ENCODE measurements around the gene POPDC2. TPM values are rescaled to one million over a fixed set of nuclear protein-coding genes. Genes with fewer than 3 reads are reported as not detected.
A peak's percentile ranks its signal among the peaks of the same experiment; 100 is the strongest.

Gene POPDC2
- total RNA-seq, 2 donors from 2014 or later, result 6.6 to 7.2 TPM

GRCh38 chr3:119663885-119664284, 3.5 kb upstream of the POPDC2 start:
- H3K27me3 Mint-ChIP-seq (ENCODE audit: low read depth), result no peaks in the 10 kb centered on the region
- peaks cover 7% of the 10 kb centered on the region for H3K4me1 Mint-ChIP-seq (ENCODE audit: low read depth)
- no peak overlapping the region for H3K4me3 Mint-ChIP-seq
- no peak overlapping the region for H3K27ac Mint-ChIP-seq
- no peaks in the 10 kb centered on the region for H3K9me3 Mint-ChIP-seq
- peaks cover 3 to 6% of the 10 kb centered on the region in 2 donors for H3K36me3 Mint-ChIP-seq (ENCODE audit: insufficient read depth in 2 of 2)
- no peak for DNase-seq
- no peak for ATAC-seq (replicated peaks in 1 of 2)

- Mint-ChIP-seq H3K36me3 (ENCODE audit: insufficient read depth in 2 of 2) (peaks cover 3 to 4% of the 10 kb centered on the region in 2 donors), H3K27ac (peak overlapping the region; percentile 62)
These were observed 2.4 kb upstream of the POPDC2 start for GRCh38 chr3:119662604-119663373.

GRCh38 chr3:119659606-119660291, 640 bp downstream of the POPDC2 start:
- no peak overlapping the region for H3K27ac Mint-ChIP-seq
- no peaks in the 10 kb centered on the region for H3K9me3 Mint-ChIP-seq
- DNase-seq (no peak), ATAC-seq (replicated peaks in 1 of 2) (no peak)
- H3K4me1 Mint-ChIP-seq (ENCODE audit: low read depth), result peaks cover 7% of the 10 kb centered on the region
- H3K27me3 Mint-ChIP-seq (ENCODE audit: low read depth), result no peaks in the 10 kb centered on the region
- no peaks in the 10 kb centered on the region for H3K36me3 Mint-ChIP-seq (ENCODE audit: insufficient read depth in 2 of 2)
- no peak overlapping the region for H3K4me3 Mint-ChIP-seq

More at GRCh38 chr3:119662604-119663373, 2.4 kb upstream of the POPDC2 start:
- Mint-ChIP-seq H3K4me3 (no peak overlapping the region), H3K4me1 (ENCODE audit: low read depth) (peaks cover 7% of the 10 kb centered on the region), H3K9me3 (no peaks in the 10 kb centered on the region), H3K27me3 (ENCODE audit: low read depth) (no peaks in the 10 kb centered on the region)
- ATAC-seq (replicated peaks in 1 of 2) (no peak), DNase-seq (no peak)

- H3K27ac Mint-ChIP-seq, result no peak overlapping the region
- H3K9me3 Mint-ChIP-seq, result no peaks in the 10 kb centered on the region
- H3K36me3 Mint-ChIP-seq (ENCODE audit: insufficient read depth in 2 of 2), result no peaks in the 10 kb centered on the region
- DNase-seq (no peak), ATAC-seq (replicated peaks in 1 of 2) (no peak)
- peaks cover 7% of the 10 kb centered on the region for H3K4me1 Mint-ChIP-seq (ENCODE audit: low read depth)
- H3K27me3 Mint-ChIP-seq (ENCODE audit: low read depth), result no peaks in the 10 kb centered on the region
- no peak overlapping the region for H3K4me3 Mint-ChIP-seq
These were observed 1.4 kb downstream of the POPDC2 start for GRCh38 chr3:119658994-119659393.

- Mint-ChIP-seq H3K9me3 (no peaks in the 10 kb centered on the region), H3K27me3 (ENCODE audit: low read depth) (no peaks in the 10 kb centered on the region), H3K36me3 (ENCODE audit: insufficient read depth in 2 of 2) (no peaks in the 10 kb centered on the region), H3K4me1 (ENCODE audit: low read depth) (peaks cover 7% of the 10 kb centered on the region), H3K27ac (no peak overlapping the region), H3K4me3 (no peak overlapping the region)
- DNase-seq (no peak), ATAC-seq (replicated peaks in 1 of 2) (no peak)
These were observed 2.3 kb downstream of the POPDC2 start for GRCh38 chr3:119657887-119658702.

- DNase-seq, result no peak
- H3K27ac Mint-ChIP-seq, result no peak overlapping the region
- H3K4me3 Mint-ChIP-seq, result no peak overlapping the region
- no peak for ATAC-seq (replicated peaks in 1 of 2)
- H3K36me3 Mint-ChIP-seq (ENCODE audit: insufficient read depth in 2 of 2), result no peaks in the 10 kb centered on the region
- H3K4me1 Mint-ChIP-seq (ENCODE audit: low read depth), result no peaks in the 10 kb centered on the region
- H3K27me3 Mint-ChIP-seq (ENCODE audit: low read depth), result no peaks in the 10 kb centered on the region
- H3K9me3 Mint-ChIP-seq, result no peaks in the 10 kb centered on the region
These were observed 6.5 kb downstream of the POPDC2 start for GRCh38 chr3:119653876-119654275.

GRCh38 chr3:119652306-119653033, 7.9 kb downstream of the POPDC2 start:
- H3K4me3 Mint-ChIP-seq, result no peak overlapping the region
- DNase-seq (no peak), ATAC-seq (replicated peaks in 1 of 2) (no peak)
- no peaks in the 10 kb centered on the region for H3K4me1 Mint-ChIP-seq (ENCODE audit: low read depth)
- H3K9me3 Mint-ChIP-seq, result no peaks in the 10 kb centered on the region
- no peak overlapping the region for H3K27ac Mint-ChIP-seq
- H3K36me3 Mint-ChIP-seq (ENCODE audit: insufficient read depth in 2 of 2), result no peaks in the 10 kb centered on the region
- H3K27me3 Mint-ChIP-seq (ENCODE audit: low read depth), result no peaks in the 10 kb centered on the region

- H3K4me3 Mint-ChIP-seq, result no peak overlapping the region
- H3K27me3 Mint-ChIP-seq (ENCODE audit: low read depth), result no peaks in the 10 kb centered on the region
- H3K9me3 Mint-ChIP-seq, result no peaks in the 10 kb centered on the region
- no peaks in the 10 kb centered on the region for H3K4me1 Mint-ChIP-seq (ENCODE audit: low read depth)
- DNase-seq, result no peak
- no peaks in the 10 kb centered on the region for H3K36me3 Mint-ChIP-seq (ENCODE audit: insufficient read depth in 2 of 2)
- H3K27ac Mint-ChIP-seq, result no peak overlapping the region
- ATAC-seq (replicated peaks in 1 of 2), result no peak
These were observed 10.6 kb downstream of the POPDC2 start for GRCh38 chr3:119649761-119650160.

- Mint-ChIP-seq H3K4me1 (ENCODE audit: low read depth) (peaks cover 11% of the 10 kb centered on the region), H3K4me3 (no peak overlapping the region), H3K27me3 (ENCODE audit: low read depth) (no peaks in the 10 kb centered on the region), H3K36me3 (ENCODE audit: insufficient read depth in 2 of 2) (no peaks in the 10 kb centered on the region), H3K27ac (no peak overlapping the region), H3K9me3 (no peaks in the 10 kb centered on the region)
- DNase-seq, result no peak
- ATAC-seq (replicated peaks in 1 of 2), result no peak
These were observed 12.4 kb downstream of the POPDC2 start for GRCh38 chr3:119647843-119648575.

GRCh38 chr3:119647171-119647570, 13.2 kb downstream of the POPDC2 start:
- H3K4me3 Mint-ChIP-seq, result no peak overlapping the region
- no peaks in the 10 kb centered on the region for H3K9me3 Mint-ChIP-seq
- no peak overlapping the region for H3K27ac Mint-ChIP-seq
- DNase-seq (no peak), ATAC-seq (replicated peaks in 1 of 2) (no peak)
- H3K27me3 Mint-ChIP-seq (ENCODE audit: low read depth), result no peaks in the 10 kb centered on the region
- H3K4me1 Mint-ChIP-seq (ENCODE audit: low read depth), result peaks cover 20% of the 10 kb centered on the region
- no peaks in the 10 kb centered on the region for H3K36me3 Mint-ChIP-seq (ENCODE audit: insufficient read depth in 2 of 2)

GRCh38 chr3:119645813-119646212, 14.6 kb downstream of the POPDC2 start:
- Mint-ChIP-seq H3K4me1 (ENCODE audit: low read depth) (peaks cover 22% of the 10 kb centered on the region), H3K27me3 (ENCODE audit: low read depth) (no peaks in the 10 kb centered on the region), H3K9me3 (no peaks in the 10 kb centered on the region), H3K4me3 (no peak overlapping the region), H3K36me3 (ENCODE audit: insufficient read depth in 2 of 2) (peaks cover 2 to 7% of the 10 kb centered on the region in 2 donors), H3K27ac (no peak overlapping the region)
- no peak for DNase-seq
- no peak for ATAC-seq (replicated peaks in 1 of 2)

- no peak for DNase-seq
- H3K9me3 Mint-ChIP-seq, result peaks cover 2 to 3% of the 10 kb centered on the region in 2 donors
These were observed 15.9 kb downstream of the POPDC2 start for GRCh38 chr3:119644481-119644880.

More at GRCh38 chr3:119644481-119644880, 15.9 kb downstream of the POPDC2 start:
- ATAC-seq (replicated peaks in 1 of 2), result no peak
- no peak overlapping the region for H3K27ac Mint-ChIP-seq
- no peaks in the 10 kb centered on the region for H3K27me3 Mint-ChIP-seq (ENCODE audit: low read depth)
- peaks cover 5 to 17% of the 10 kb centered on the region in 2 donors for H3K36me3 Mint-ChIP-seq (ENCODE audit: insufficient read depth in 2 of 2)
- H3K4me3 Mint-ChIP-seq, result no peak overlapping the region
- H3K4me1 Mint-ChIP-seq (ENCODE audit: low read depth), result peaks cover 30% of the 10 kb centered on the region

Measured in activated T-cell treated with anti-CD3 and anti-CD28 coated beads, Interleukin-2, amount 50 U/mL, for 72 hours (primary cell).